A549 (cell line): ENCODE data around the gene SMIM36. TPM values are rescaled to one million over a fixed set of nuclear protein-coding genes. Genes with fewer than 3 reads are reported as not detected.
A peak's percentile ranks its signal among the peaks of the same experiment; 100 is the strongest.

Experiments
- ATAC-seq, 2 experiments: fragments of 200-7000 bp in 1 of 2; fragments of >200 bp in 1 of 2; cut with Nextera tagmentation in 1 of 2; cut with Tn5 transposase in 1 of 2; 3 replicates each; pipeline versions ENCODE4 v1.8.0 to v1.9.1; 2018 to 2020; ENCODE audit warnings: mild to moderate bottlenecking in 1 of 2, moderate library complexity in 1 of 2
- CTCF ChIA-PET: fragments of 300-600 bp; sonication (Branson Sonifier 250); formaldehyde crosslinking; extraction: SDS; loops from one replicate; lab custom pipeline; 2021; ENCODE audit warnings: antibody characterized with exemption, inconsistent platforms; lab: Yijun Ruan, JAX
- POLR2A ChIA-PET: fragments of 350-600 bp; formaldehyde crosslinking; extraction: SDS; loops from one replicate; lab custom pipeline; 2021; ENCODE audit warnings: antibody characterized with exemption, inconsistent platforms; lab: Yijun Ruan, JAX
- DNase-seq, 2 experiments: peaks; one replicate each; pipeline versions ENCODE4 v3.0.0 to v3.0.0-alpha.2; 2011 to 2016; ENCODE audit warnings: low read depth in 1 of 2, low spot score in 1 of 2
- FAIRE-seq: peaks from 2 replicates; lab custom pipeline; 2011; peaks lifted over from hg19 to GRCh38; lab: Jason Lieb, UNC
- H3K27ac ChIP-seq, 2 experiments: fragments of >200 bp; sonication (Bioruptor Twin); formaldehyde crosslinking; 3 replicates each; pipeline ENCODE4 v1.5.1; 2016 to 2017
- H3K4me1 ChIP-seq: fragments of >200 bp; sonication (Bioruptor Twin); formaldehyde crosslinking; 3 replicates; pipeline ENCODE4 v1.6.1; 2016
- H3K4me2 ChIP-seq: fragments of >200 bp; sonication (Bioruptor Twin); formaldehyde crosslinking; 3 replicates; pipeline ENCODE4 v1.6.1; 2016
- H3K4me3 ChIP-seq: fragments of >200 bp; sonication (Bioruptor Twin); formaldehyde crosslinking; 3 replicates; pipeline ENCODE4 v1.5.1; 2016
- H3K9me3 ChIP-seq: fragments of >200 bp; sonication (Bioruptor Twin); formaldehyde crosslinking; 3 replicates; pipeline ENCODE4 v1.6.1; 2016
- ATOH8 ChIP-seq: fragments of 250-450 bp; sonication (Bioruptor Pico); IDR thresholded peaks from 2 replicates; pipeline ENCODE4 v1.5.0; 2020; ENCODE audit warnings: low read depth, mild to moderate bottlenecking, moderate library complexity
- CBX8 ChIP-seq: fragments of 200-600 bp; sonication (generic); IDR thresholded peaks from 2 replicates; pipeline ENCODE4 v1.6.1; 2016
- CTCF ChIP-seq: fragments of >200 bp; sonication (Bioruptor Twin); formaldehyde crosslinking; IDR thresholded peaks from 3 replicates; pipeline ENCODE4 v1.5.1; 2016
- E2F6 ChIP-seq: IDR thresholded peaks from 2 replicates; pipeline ENCODE4 v1.6.1; 2012; ENCODE audit warnings: low read depth, borderline replicate concordance
- EHMT2 ChIP-seq: fragments of 200-600 bp; sonication (generic); IDR thresholded peaks from 2 replicates; pipeline ENCODE4 v1.6.1; 2016; ENCODE audit warnings: antibody characterized with exemption, low read depth, mild to moderate bottlenecking, moderate library complexity
- FOSB ChIP-seq: fragments of 250-450 bp; sonication (Bioruptor Pico); IDR thresholded peaks from 2 replicates; pipeline ENCODE4 v1.5.0; 2020; ENCODE audit warnings: mild to moderate bottlenecking, moderate library complexity
- FOSL2 ChIP-seq, 2 experiments: fragments of 450-650 bp in 1 of 2; fragments of >200 bp in 1 of 2; sonication (Bioruptor Twin) in 1 of 2; formaldehyde crosslinking; IDR thresholded peaks; 2 replicates each; pipeline versions ENCODE4 v1.5.0 to v1.6.1; 2016 to 2020; ENCODE audit warnings: mild to moderate bottlenecking in 1 of 2, moderate library complexity in 1 of 2
- FOXS1 ChIP-seq: fragments of 250-450 bp; sonication (Bioruptor Pico); IDR thresholded peaks from 2 replicates; pipeline ENCODE4 v1.5.0; 2020; ENCODE audit warnings: mild to moderate bottlenecking, moderate library complexity
- HEYL ChIP-seq: fragments of 250-450 bp; sonication (Bioruptor Pico); IDR thresholded peaks from 2 replicates; pipeline ENCODE4 v1.8.0; 2021; ENCODE audit warnings: mild to moderate bottlenecking, moderate library complexity
- HOXB13 ChIP-seq: fragments of 250-450 bp; sonication (Bioruptor Pico); IDR thresholded peaks from 2 replicates; pipeline ENCODE4 v1.5.0; 2020; ENCODE audit warnings: low read depth, mild to moderate bottlenecking, moderate library complexity
- HOXB5 ChIP-seq: fragments of 250-450 bp; sonication (Bioruptor Pico); IDR thresholded peaks from 2 replicates; pipeline ENCODE4 v1.5.0; 2020; ENCODE audit warnings: mild to moderate bottlenecking, moderate library complexity
- KDM1A ChIP-seq: fragments of 200-600 bp; sonication (generic); IDR thresholded peaks from 2 replicates; pipeline ENCODE4 v1.6.1; 2016; ENCODE audit warnings: low read depth, mild to moderate bottlenecking
- MAZ ChIP-seq: fragments of 150-350 bp; IDR thresholded peaks from 2 replicates; pipeline ENCODE4 v1.6.1; 2014; ENCODE audit warnings: antibody characterized with exemption, low read depth, low read length, borderline replicate concordance
- NFE2L2 ChIP-seq: fragments of 150-350 bp; conservative IDR thresholded peaks from 2 replicates; pipeline ENCODE4 v1.6.1; 2014; ENCODE audit warnings: low read length
- NR3C1 ChIP-seq: fragments of >200 bp; sonication (Bioruptor Twin); formaldehyde crosslinking; IDR thresholded peaks from 3 replicates; pipeline ENCODE4 v1.6.1; 2017
- PBX3 ChIP-seq: IDR thresholded peaks from 2 replicates; pipeline ENCODE4 v1.6.1; 2012
- PHF8 ChIP-seq: fragments of 200-600 bp; sonication (generic); IDR thresholded peaks from 2 replicates; pipeline ENCODE4 v1.6.1; 2016; ENCODE audit warnings: low read depth, mild to moderate bottlenecking, antibody characterized with exemption, moderate library complexity, borderline replicate concordance
- POLR2A ChIP-seq: IDR thresholded peaks from 2 replicates; pipeline ENCODE4 v1.6.1; 2012; ENCODE audit warnings: mild to moderate bottlenecking, low read length
- POLR2AphosphoS2 ChIP-seq: conservative IDR thresholded peaks from 2 replicates; pipeline ENCODE4 v1.6.1; 2012; ENCODE audit warnings: low read length, improper control_type of control experiment, inconsistent platforms
- RAD21 ChIP-seq, 2 experiments: fragments of >200 bp in 1 of 2; sonication (Bioruptor Twin) in 1 of 2; formaldehyde crosslinking in 1 of 2; IDR thresholded peaks in 1 of 2; conservative IDR thresholded peaks in 1 of 2; 2 replicates in 1 of 2; 3 replicates in 1 of 2; pipeline ENCODE4 v1.6.1; 2012 to 2018; ENCODE audit warnings: inconsistent platforms in 1 of 2
- RARB ChIP-seq: fragments of 250-450 bp; sonication (Bioruptor Pico); IDR thresholded peaks from 2 replicates; pipeline ENCODE4 v1.8.0; 2021; ENCODE audit warnings: mild to moderate bottlenecking, moderate library complexity
- RCOR1 ChIP-seq: fragments of 150-350 bp; IDR thresholded peaks from 2 replicates; pipeline ENCODE4 v1.6.1; 2014; ENCODE audit warnings: antibody characterized with exemption, low read length, low read depth
- RFX5 ChIP-seq: fragments of 450-650 bp; IDR thresholded peaks from 2 replicates; pipeline ENCODE4 v1.7.1; 2014; ENCODE audit warnings: antibody characterized with exemption, mild to moderate bottlenecking, moderate library complexity
- SMC3 ChIP-seq: fragments of >200 bp; sonication (Bioruptor Twin); formaldehyde crosslinking; IDR thresholded peaks from 3 replicates; pipeline ENCODE4 v1.6.1; 2018; ENCODE audit warnings: inconsistent platforms
- SREBF2 ChIP-seq: fragments of 450-650 bp; IDR thresholded peaks from 2 replicates; pipeline ENCODE4 v1.6.1; 2014; ENCODE audit warnings: mild to moderate bottlenecking, moderate library complexity
- ZNF302 ChIP-seq: fragments of 250-450 bp; sonication (Bioruptor Pico); IDR thresholded peaks from 2 replicates; pipeline ENCODE4 v1.9.0; 2021; ENCODE audit warnings: inconsistent platforms, mild to moderate bottlenecking, moderate library complexity
- ZSCAN20 ChIP-seq: fragments of 250-450 bp; sonication (Bioruptor Pico); IDR thresholded peaks from 2 replicates; pipeline ENCODE4 v1.8.0; 2022; ENCODE audit warnings: mild to moderate bottlenecking, moderate library complexity
- WGBS: methylation state at CpG from one replicate; pipeline ENCODE4 v1.1.6; 2017; ENCODE audit errors: missing lambda C conversion rate; 5-methylcytosine and 5-hydroxymethylcytosine counted together
- polyA plus RNA-seq, 4 experiments: library from polyadenylated mRNA; depleted of rRNA in 3 of 4; stranded (reverse); fragments of >200 nt; fragmentation: RNase III in 1 of 4; extraction: RNeasy Plus Mini Kit Qiagen cat#74134 plus additional on column Dnase treatment in 1 of 4; gene quantifications; 2 replicates in 3 of 4; 3 replicates in 1 of 4; pipeline ENCODE4 v1.2.3, GENCODE V29; 2011 to 2017

SMIM36 gene
- polyA plus RNA-seq, 2 of the 4 experiments (the other 2 are of a cell fraction): not detected

GRCh38 chr17:55435408-55435807 lies 75.8 kb downstream of the SMIM36 start (continued):
- TF ChIP-seq MAZ: no peak
- TF ChIP-seq SREBF2: no peak
- TF ChIP-seq CTCF: no peak
- no peak for TF ChIP-seq RARB
- no peak for TF ChIP-seq FOSB (CRISPR knock-in tag)
- TF ChIP-seq POLR2A: no peak
- TF ChIP-seq ATOH8 (CRISPR knock-in tag): no peak
- no peak for TF ChIP-seq CBX8

- Histone ChIP-seq H3K4me2 (peak overlapping the region; percentile 77), H3K27ac (peak overlapping the region; percentile 84 to 86)
- no peak for DNase-seq
- CTCF ChIA-PET: interaction anchor here (0.6 to 1.5 kb wide), 2 partner anchors 50 to 78 kb away, joined by 3 to 5 read pairs; no protein-coding TSS in a partner anchor
- TF ChIP-seq MAZ: no peak
- no peak for TF ChIP-seq FOXS1
- TF ChIP-seq NR3C1: no peak
- TF ChIP-seq E2F6: no peak
- no peak for TF ChIP-seq RCOR1
- TF ChIP-seq PBX3: no peak
- TF ChIP-seq, all 56 proteins: peak for 0
- Histone ChIP-seq H3K9me3 (no peaks in the 10 kb centered on the region), H3K4me3 (no peak overlapping the region), H3K4me1 (peaks cover 59% of the 10 kb centered on the region)
- FAIRE-seq (no peak), ATAC-seq (no peak)
- POLR2A ChIA-PET: interaction anchor here (0.6 to 2.4 kb wide), 2 partner anchors 18 to 20 kb away, joined by 3 to 48 read pairs; no protein-coding TSS in a partner anchor
- 86% methylated on average over 1 of the region's 1 CpG for WGBS
Measured at GRCh38 chr17:55434721-55435120, 76.5 kb downstream of the SMIM36 start.

- peak; percentile 92 for FAIRE-seq
- Histone ChIP-seq H3K9me3 (no peaks in the 10 kb centered on the region), H3K4me2 (peak overlapping the region; percentile 77), H3K27ac (peak overlapping the region; percentile 84 to 86), H3K4me3 (peak overlapping the region; percentile 6; the same call in 1 of the 3 replicates), H3K4me1 (peaks cover 55% of the 10 kb centered on the region)
- peak; percentile 76 to 85 for ATAC-seq
- DNase-seq: peak; percentile 80 to 91
- WGBS: 36% methylated on average over 7 of the region's 7 CpGs
- ChIA-PET POLR2A (interaction anchor here (0.7 to 2.4 kb wide), 13 partner anchors 10 to 1016 kb away, joined by 3 to 48 read pairs (median 4); partner anchors contain the start of gene MMD), CTCF (interaction anchor here (0.6 to 2.3 kb wide), 13 partner anchors 9 to 80 kb away, joined by 3 to 10 read pairs (median 5); partner anchors contain the start of gene MMD)
- TF ChIP-seq POLR2AphosphoS2 (no peak), KDM1A (no peak), PHF8 (no peak), RFX5 (no peak), PBX3 (no peak), HOXB5 (0 out of 2 replicates have a peak, but pooled peaks have one; percentile 7), FOSL2 (IDR thresholded peaks at IDR 0.05) (peak; percentile 16; the same call in 1 of the 2 replicates), FOSL2 (CRISPR knock-in tag; IDR thresholded peaks at IDR 0.05) (peak; percentile 72), RAD21 (conservative IDR thresholded peaks at IDR 0.05 in 1 of 2, IDR thresholded peaks at IDR 0.05 in 1 of 2) (peak in 1 of 2 experiments; percentile 38; a peak in 2 of 5 replicates), ATOH8 (CRISPR knock-in tag) (no peak), NFE2L2 (no peak), HOXB13 (CRISPR knock-in tag) (peak; percentile 53; the same call in 1 of the 2 replicates), ZNF302 (CRISPR knock-in tag) (peak; percentile 4; the same call in 1 of the 2 replicates), HEYL (CRISPR knock-in tag) (no peak), EHMT2 (no peak), ZSCAN20 (CRISPR knock-in tag) (no peak), NR3C1 (no peak), SMC3 (peak; percentile 28; the same call in 2 of the 3 replicates)
Measured at GRCh38 chr17:55433629-55434422, 77.4 kb downstream of the SMIM36 start.
